Calu3 (cell line): ENCODE results near the gene ADIPOR2. TPM values are rescaled to one million over a fixed set of nuclear protein-coding genes. Genes with fewer than 3 reads are reported as not detected.

Experiments used
- BruUV-seq: library from RNA; stranded (reverse); fragments of 400-500 nt; replicated peaks from 2 replicates; lab custom pipeline; 2021; lab: Mats Ljungman, UMichigan
- CTCF ChIA-PET: fragments of 300-600 bp; sonication (Branson Sonifier 250); formaldehyde crosslinking; loops from one replicate; lab custom pipeline; 2022; ENCODE audit warnings: antibody characterized with exemption; lab: Charles Lee
- DNase-seq: peaks from one replicate; pipeline ENCODE4 v3.0.0; 2022
- H3K27ac Mint-ChIP-seq: one replicate; pipeline ENCODE4 v1.8.0; 2022; ENCODE audit warnings: mixed read lengths; ENCODE audit not compliant: unreplicated experiment
- H3K27me3 Mint-ChIP-seq: one replicate; pipeline ENCODE4 v1.8.0; 2022; ENCODE audit warnings: mixed read lengths; ENCODE audit not compliant: unreplicated experiment
- H3K36me3 Mint-ChIP-seq: one replicate; pipeline ENCODE4 v1.8.0; 2022; ENCODE audit warnings: mild to moderate bottlenecking, moderate library complexity, mixed read lengths; ENCODE audit not compliant: insufficient read depth, unreplicated experiment
- H3K4me1 Mint-ChIP-seq: one replicate; pipeline ENCODE4 v1.8.0; 2022; ENCODE audit warnings: mild to moderate bottlenecking, low read depth, mixed read lengths; ENCODE audit not compliant: unreplicated experiment
- H3K4me3 Mint-ChIP-seq: one replicate; pipeline ENCODE4 v1.8.0; 2022; ENCODE audit warnings: mild to moderate bottlenecking, low read depth, moderate library complexity, mixed read lengths; ENCODE audit not compliant: unreplicated experiment
- H3K9me3 Mint-ChIP-seq: one replicate; pipeline ENCODE4 v1.8.0; 2022; ENCODE audit warnings: low read depth, mixed read lengths; ENCODE audit not compliant: unreplicated experiment
- intact Hi-C: fragments of 100-400 bp; cut with micrococcal nuclease; formaldehyde crosslinking; loops from one replicate; pipeline ENCODE4 v1.10.0; 2022; ENCODE audit not compliant: unreplicated experiment
- total RNA-seq: library from RNA; stranded (reverse); gene quantifications from 2 replicates; pipeline ENCODE4 v1.2.3, GENCODE V29; 2022
- TF ChIP-seq, protein P1 (sequence below): fragments of 200-600 bp; IDR thresholded peaks from one replicate; pipeline ENCODE4 v1.8.0; 2022; ENCODE audit warnings: antibody characterized with exemption; ENCODE audit not compliant: unreplicated experiment

The ADIPOR2 gene
- total RNA-seq, 1 experiment from 2014 or later: 90.3 TPM

GRCh38 chr12:1776170-1776921 is 85.5 kb downstream of the ADIPOR2 start:
- peaks cover 19% of the 10 kb centered on the region for H3K4me1 Mint-ChIP-seq
- CTCF ChIA-PET: no interaction called here
- intact Hi-C loops: no loop called here

GRCh38 chr12:1777798-1778197 is 86.9 kb downstream of the ADIPOR2 start:
- intact Hi-C loops: no loop called here
- CTCF ChIA-PET: no interaction called here
- TF ChIP-seq, protein P1, sequence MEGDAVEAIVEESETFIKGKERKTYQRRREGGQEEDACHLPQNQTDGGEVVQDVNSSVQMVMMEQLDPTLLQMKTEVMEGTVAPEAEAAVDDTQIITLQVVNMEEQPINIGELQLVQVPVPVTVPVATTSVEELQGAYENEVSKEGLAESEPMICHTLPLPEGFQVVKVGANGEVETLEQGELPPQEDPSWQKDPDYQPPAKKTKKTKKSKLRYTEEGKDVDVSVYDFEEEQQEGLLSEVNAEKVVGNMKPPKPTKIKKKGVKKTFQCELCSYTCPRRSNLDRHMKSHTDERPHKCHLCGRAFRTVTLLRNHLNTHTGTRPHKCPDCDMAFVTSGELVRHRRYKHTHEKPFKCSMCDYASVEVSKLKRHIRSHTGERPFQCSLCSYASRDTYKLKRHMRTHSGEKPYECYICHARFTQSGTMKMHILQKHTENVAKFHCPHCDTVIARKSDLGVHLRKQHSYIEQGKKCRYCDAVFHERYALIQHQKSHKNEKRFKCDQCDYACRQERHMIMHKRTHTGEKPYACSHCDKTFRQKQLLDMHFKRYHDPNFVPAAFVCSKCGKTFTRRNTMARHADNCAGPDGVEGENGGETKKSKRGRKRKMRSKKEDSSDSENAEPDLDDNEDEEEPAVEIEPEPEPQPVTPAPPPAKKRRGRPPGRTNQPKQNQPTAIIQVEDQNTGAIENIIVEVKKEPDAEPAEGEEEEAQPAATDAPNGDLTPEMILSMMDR: no peak
- no peak for DNase-seq
- Mint-ChIP-seq H3K27me3 (no peaks in the 10 kb centered on the region), H3K27ac (no peak overlapping the region), H3K4me1 (peaks cover 19% of the 10 kb centered on the region), H3K36me3 (peaks cover 4% of the 10 kb centered on the region), H3K9me3 (no peaks in the 10 kb centered on the region), H3K4me3 (no peak overlapping the region)
- no TSS peak for BruUV-seq

More at GRCh38 chr12:1776170-1776921, 85.5 kb downstream of the ADIPOR2 start:
- peaks cover 4% of the 10 kb centered on the region for H3K36me3 Mint-ChIP-seq
- TF ChIP-seq, protein P1: no peak
- H3K27me3 Mint-ChIP-seq: no peaks in the 10 kb centered on the region
- no peaks in the 10 kb centered on the region for H3K9me3 Mint-ChIP-seq
- peak overlapping the region; percentile 14 for H3K27ac Mint-ChIP-seq
- H3K4me3 Mint-ChIP-seq: no peak overlapping the region
- no TSS peak for BruUV-seq
- no peak for DNase-seq

DNA sequence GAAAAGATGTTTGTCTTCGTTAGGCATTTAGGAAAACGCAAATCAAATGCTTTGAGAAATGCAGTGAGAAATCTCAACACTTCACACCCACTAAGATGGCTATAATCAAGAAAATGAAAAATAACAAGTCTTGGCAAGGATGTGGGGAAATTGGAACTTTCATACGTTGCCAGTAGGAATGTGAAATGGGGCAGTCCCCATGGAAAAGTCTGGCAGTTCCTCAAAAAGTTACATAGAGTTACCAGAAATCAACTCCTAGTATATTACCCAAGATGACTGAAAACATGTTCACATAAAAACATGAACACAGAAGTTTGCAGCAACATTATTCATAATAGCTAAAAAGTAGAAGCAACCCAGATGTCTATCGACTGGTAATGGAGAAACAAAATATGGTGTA is 88.0 kb downstream of the ADIPOR2 start:
- no peak for DNase-seq
- H3K4me1 Mint-ChIP-seq: peaks cover 19% of the 10 kb centered on the region
- CTCF ChIA-PET: no interaction called here
- no peak overlapping the region for H3K4me3 Mint-ChIP-seq
- TF ChIP-seq, protein P1: no peak
- no peaks in the 10 kb centered on the region for H3K27me3 Mint-ChIP-seq
- no peak overlapping the region for H3K27ac Mint-ChIP-seq
- peaks cover 4% of the 10 kb centered on the region for H3K36me3 Mint-ChIP-seq
- H3K9me3 Mint-ChIP-seq: no peaks in the 10 kb centered on the region
- BruUV-seq: no TSS peak
- intact Hi-C loops: no loop called here

DNA sequence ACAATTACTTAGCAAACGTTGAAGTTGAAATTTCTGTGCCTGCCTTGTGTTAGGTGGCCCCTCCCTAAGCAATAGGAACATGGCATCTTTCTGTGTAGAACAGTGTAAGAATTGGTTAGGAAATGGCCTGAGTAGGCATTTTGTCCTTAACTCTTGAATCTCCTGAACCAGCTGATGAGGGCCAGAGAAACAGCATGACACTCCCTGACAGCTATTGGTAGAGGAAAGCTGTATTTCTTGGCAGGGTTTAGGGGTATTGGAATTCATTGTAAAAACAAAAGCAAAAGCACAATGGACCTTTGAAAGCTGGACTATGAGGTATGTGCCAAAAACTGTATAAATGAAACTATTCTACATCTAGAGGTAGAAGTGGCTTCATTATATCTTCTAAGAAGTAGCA is 88.9 kb downstream of the ADIPOR2 start:
- intact Hi-C loops: no loop called here
- Mint-ChIP-seq H3K4me3 (no peak overlapping the region), H3K9me3 (no peaks in the 10 kb centered on the region), H3K27me3 (no peaks in the 10 kb centered on the region), H3K36me3 (peaks cover 5% of the 10 kb centered on the region), H3K27ac (no peak overlapping the region), H3K4me1 (peaks cover 19% of the 10 kb centered on the region)
- TF ChIP-seq, protein P1: no peak
- DNase-seq: no peak
- CTCF ChIA-PET: no interaction called here
- no TSS peak for BruUV-seq
